AG04449 (cell line): ENCODE data around the gene FRMD6.

Source experiments
- CTCF ChIA-PET: fragments of 350-600 bp; formaldehyde crosslinking; extraction: SDS; loops from one replicate; lab custom pipeline; 2021; ENCODE audit warnings: antibody characterized with exemption; lab: Yijun Ruan, JAX
- POLR2A ChIA-PET: fragments of 400-600, 350-600 bp; formaldehyde crosslinking; extraction: SDS; loops from one replicate; lab custom pipeline; 2020; ENCODE audit warnings: antibody characterized with exemption, inconsistent platforms; lab: Yijun Ruan, JAX
- DNase-seq: peaks from one replicate; pipeline ENCODE4 v3.0.0-alpha.2; 2010; ENCODE audit warnings: low read depth, low spot score
- H3K4me3 ChIP-seq: 2 replicates; pipeline ENCODE4 v1.5.1; 2011; ENCODE audit warnings: low read depth, mild to moderate bottlenecking, control low read depth, low read length
- TF ChIP-seq, protein P1 (sequence below): IDR thresholded peaks from one replicate; pipeline ENCODE4 v1.5.1; 2011; ENCODE audit warnings: mild to moderate bottlenecking, moderate library complexity, low read length, control low read depth, inconsistent platforms; ENCODE audit not compliant: insufficient read depth; ENCODE audit errors: missing control alignments

The FRMD6 gene

DNA sequence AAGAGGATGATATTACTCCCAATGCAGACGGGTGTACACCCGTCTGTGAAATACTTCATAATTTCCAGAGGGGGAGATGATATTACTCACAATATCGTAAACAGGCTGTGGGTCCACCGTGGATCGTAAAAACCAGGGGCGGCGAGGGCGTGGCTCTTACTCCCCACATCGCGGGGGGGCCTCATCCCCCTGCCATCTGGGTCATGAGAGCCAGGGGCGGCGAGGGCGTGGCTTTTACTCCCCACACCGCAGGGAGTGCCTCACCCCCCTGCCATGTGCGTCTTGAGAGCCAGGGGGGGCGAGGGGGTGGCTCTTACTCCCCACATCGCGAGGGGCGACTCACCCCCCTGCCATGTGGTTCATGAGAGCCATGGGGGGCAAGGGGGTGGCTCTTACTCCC is 122.5 kb downstream of the FRMD6 start:
- POLR2A ChIA-PET, result no interaction called here
- CTCF ChIA-PET, result interaction anchor here (8.6 kb wide), 1 partner anchor 491 kb away, joined by 429 read pairs; no protein-coding TSS in a partner anchor
- DNase-seq, result no peak
- H3K4me3 ChIP-seq, result no peak overlapping the region
- TF ChIP-seq, protein P1, sequence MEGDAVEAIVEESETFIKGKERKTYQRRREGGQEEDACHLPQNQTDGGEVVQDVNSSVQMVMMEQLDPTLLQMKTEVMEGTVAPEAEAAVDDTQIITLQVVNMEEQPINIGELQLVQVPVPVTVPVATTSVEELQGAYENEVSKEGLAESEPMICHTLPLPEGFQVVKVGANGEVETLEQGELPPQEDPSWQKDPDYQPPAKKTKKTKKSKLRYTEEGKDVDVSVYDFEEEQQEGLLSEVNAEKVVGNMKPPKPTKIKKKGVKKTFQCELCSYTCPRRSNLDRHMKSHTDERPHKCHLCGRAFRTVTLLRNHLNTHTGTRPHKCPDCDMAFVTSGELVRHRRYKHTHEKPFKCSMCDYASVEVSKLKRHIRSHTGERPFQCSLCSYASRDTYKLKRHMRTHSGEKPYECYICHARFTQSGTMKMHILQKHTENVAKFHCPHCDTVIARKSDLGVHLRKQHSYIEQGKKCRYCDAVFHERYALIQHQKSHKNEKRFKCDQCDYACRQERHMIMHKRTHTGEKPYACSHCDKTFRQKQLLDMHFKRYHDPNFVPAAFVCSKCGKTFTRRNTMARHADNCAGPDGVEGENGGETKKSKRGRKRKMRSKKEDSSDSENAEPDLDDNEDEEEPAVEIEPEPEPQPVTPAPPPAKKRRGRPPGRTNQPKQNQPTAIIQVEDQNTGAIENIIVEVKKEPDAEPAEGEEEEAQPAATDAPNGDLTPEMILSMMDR, result no peak

DNA sequence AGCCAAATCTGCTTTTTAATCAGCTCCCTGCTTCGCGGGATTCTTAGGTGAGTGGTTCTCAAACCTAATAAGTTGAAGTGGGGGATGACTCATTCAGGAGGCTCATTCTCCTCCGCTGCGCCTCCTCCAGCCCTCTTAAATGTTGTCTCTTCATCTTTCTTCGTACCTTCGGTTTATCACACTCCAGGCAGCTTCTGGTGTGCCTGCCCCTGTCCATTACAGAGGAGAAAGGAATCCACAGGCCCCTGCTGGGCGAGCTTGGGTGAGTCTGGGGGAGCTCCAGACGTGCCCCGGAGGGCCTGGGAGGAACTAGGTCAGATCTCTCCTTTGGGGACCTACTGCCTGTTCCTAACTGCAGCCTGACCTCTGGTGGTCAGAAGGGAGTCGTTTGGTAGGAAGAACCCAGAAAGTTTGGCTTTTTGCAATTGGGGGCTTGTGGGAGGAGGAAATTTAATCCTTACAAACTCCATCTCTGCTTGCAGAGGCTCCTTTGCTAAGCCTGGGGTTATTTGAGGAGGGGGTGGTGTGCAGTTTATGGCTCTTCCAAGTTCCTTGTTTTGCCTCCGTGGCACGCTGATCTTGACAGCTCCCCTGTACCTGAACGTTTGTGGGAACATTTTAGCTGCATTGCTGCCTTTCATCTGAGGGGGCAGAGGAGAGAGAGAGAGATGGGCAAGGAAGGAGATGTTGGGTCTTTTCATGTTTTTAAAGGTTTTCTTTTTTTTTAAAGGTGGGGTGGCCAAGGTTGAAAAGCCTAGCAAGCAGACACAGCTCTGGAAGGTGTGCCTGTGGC is 124.6 kb downstream of the FRMD6 start:
- POLR2A ChIA-PET, result no interaction called here
- TF ChIP-seq, protein P1, result peak; percentile 68
- no peak for DNase-seq
- H3K4me3 ChIP-seq, result no peak overlapping the region
- CTCF ChIA-PET, result interaction anchor here (0.6 to 8.6 kb wide), 69 partner anchors 8 to 813 kb away, joined by 3 to 429 read pairs (median 4); partner anchors contain the start of genes FRMD6 and TMX1

DNA sequence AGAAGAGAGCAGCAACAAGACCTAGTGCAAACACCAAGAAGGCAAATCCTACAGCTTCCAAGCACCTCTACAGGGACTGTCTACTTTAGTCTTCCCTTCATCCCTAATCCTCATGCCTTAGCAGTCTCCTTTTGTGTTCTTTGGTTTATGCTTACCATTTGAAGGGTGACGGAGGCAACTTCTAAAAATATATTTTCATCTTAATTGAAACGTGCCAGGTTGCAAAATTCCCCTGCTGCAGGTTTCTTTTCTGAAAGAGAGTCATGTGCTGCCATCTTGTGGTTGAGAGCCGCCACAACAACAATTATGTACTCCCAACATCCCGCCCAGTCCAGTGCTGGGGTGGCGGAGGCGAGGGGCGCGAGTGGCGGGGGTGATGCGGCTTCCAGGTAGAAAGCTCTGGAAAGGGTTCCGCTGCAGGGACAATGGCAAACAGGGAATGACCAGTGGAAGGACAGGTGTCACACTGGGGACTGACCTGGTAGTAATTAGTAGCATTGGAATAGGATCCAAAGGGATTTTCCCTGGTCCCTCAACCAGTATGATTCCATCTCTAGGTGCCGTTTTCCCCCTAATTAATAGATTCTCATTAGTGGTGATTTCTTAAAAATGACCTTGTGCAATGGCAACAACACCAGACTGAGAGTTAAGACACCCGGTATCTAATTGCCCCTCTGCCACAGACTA is 128.4 kb downstream of the FRMD6 start:
- no peak for DNase-seq
- POLR2A ChIA-PET, result no interaction called here
- TF ChIP-seq, protein P1, result peak; percentile 61
- CTCF ChIA-PET, result interaction anchor here (0.6 to 8.6 kb wide), 60 partner anchors 9 to 828 kb away, joined by 3 to 429 read pairs (median 3); partner anchors contain the start of genes GNG2 and TMX1
- H3K4me3 ChIP-seq, result no peak overlapping the region; the same call in 1 of the 2 replicates
